ENCODE measurements around the gene PFKL.

PFKL gene

DNA sequence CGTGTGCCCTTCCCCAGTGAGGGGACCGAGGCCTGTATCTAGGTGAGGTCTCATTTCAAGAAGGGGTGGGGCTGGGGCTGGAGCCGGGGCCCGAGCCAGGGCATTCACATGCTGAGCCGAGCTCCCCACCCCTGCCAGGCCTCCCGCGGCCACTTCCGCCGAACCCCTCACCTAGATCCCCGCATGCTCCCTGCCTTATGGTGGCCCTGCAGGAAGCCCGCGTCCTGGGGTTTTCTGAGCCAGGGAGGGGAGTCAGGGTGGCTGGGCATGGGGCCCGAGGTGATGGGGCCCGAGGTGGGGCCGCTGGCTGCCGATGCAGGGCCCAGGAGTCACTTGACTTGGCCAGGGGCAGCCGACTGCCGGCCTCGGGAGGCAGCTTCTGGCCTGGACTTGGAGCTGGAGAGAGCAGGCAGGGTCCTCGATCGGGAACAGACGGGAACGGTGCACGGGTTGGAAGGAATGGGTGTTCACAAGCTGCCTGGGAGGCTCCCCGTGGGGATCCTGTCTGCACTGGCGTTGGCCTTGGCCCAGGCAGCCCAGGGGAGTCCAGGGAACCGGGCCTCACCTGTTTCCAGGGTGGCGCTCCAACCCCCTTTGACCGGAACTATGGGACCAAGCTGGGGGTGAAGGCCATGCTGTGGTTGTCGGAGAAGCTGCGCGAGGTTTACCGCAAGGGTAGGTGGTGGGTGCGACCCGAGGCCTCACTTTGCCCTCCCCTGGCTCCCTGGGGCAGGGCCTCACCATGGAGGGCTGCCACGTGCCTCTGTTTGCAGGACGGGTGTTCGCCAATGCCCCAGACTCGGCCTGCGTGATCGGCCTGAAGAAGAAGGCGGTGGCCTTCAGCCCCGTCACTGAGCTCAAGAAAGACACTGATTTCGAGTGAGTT lies 25.8 kb downstream of the PFKL start:
- Mint-ChIP-seq H3K9me3 (no peaks in the 10 kb centered on the region), H3K4me1 (no peaks in the 10 kb centered on the region), H3K27me3 (ENCODE audit: low read depth) (no peaks in the 10 kb centered on the region), H3K27ac (no peak overlapping the region), H3K36me3 (ENCODE audit: low read depth) (no peaks in the 10 kb centered on the region), H3K4me3 (no peak overlapping the region)
- TF ChIP-seq, protein P1, sequence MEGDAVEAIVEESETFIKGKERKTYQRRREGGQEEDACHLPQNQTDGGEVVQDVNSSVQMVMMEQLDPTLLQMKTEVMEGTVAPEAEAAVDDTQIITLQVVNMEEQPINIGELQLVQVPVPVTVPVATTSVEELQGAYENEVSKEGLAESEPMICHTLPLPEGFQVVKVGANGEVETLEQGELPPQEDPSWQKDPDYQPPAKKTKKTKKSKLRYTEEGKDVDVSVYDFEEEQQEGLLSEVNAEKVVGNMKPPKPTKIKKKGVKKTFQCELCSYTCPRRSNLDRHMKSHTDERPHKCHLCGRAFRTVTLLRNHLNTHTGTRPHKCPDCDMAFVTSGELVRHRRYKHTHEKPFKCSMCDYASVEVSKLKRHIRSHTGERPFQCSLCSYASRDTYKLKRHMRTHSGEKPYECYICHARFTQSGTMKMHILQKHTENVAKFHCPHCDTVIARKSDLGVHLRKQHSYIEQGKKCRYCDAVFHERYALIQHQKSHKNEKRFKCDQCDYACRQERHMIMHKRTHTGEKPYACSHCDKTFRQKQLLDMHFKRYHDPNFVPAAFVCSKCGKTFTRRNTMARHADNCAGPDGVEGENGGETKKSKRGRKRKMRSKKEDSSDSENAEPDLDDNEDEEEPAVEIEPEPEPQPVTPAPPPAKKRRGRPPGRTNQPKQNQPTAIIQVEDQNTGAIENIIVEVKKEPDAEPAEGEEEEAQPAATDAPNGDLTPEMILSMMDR (IDR thresholded peaks at IDR 0.05; ENCODE audit: unreplicated experiment in 3 of 3): no peak

DNA sequence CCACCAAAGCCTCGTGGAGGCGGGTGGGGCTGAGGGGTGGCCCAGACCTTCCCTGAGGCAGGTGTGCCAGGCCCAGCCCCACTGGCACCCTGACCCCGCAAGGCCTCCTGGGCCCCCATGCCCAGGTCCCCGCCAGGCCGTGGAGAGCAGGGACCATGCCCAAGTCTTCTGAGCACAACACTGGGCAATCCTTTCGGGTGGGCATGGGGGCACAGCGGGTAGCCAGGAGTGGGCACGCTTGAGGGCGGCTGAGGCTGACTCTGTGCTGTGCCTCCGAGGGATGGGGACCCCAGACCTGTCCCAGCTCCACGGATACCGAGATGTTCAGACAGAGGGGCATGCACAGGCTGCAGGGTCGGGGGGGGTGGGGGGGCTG lies 26.4 kb downstream of the PFKL start:
- Mint-ChIP-seq H3K9me3 (no peaks in the 10 kb centered on the region), H3K27ac (no peak overlapping the region), H3K27me3 (ENCODE audit: low read depth) (no peaks in the 10 kb centered on the region), H3K4me3 (no peak overlapping the region), H3K4me1 (no peaks in the 10 kb centered on the region), H3K36me3 (ENCODE audit: low read depth) (no peaks in the 10 kb centered on the region)
- TF ChIP-seq, protein P1 (IDR thresholded peaks at IDR 0.05; ENCODE audit: unreplicated experiment in 3 of 3): no peak

DNA sequence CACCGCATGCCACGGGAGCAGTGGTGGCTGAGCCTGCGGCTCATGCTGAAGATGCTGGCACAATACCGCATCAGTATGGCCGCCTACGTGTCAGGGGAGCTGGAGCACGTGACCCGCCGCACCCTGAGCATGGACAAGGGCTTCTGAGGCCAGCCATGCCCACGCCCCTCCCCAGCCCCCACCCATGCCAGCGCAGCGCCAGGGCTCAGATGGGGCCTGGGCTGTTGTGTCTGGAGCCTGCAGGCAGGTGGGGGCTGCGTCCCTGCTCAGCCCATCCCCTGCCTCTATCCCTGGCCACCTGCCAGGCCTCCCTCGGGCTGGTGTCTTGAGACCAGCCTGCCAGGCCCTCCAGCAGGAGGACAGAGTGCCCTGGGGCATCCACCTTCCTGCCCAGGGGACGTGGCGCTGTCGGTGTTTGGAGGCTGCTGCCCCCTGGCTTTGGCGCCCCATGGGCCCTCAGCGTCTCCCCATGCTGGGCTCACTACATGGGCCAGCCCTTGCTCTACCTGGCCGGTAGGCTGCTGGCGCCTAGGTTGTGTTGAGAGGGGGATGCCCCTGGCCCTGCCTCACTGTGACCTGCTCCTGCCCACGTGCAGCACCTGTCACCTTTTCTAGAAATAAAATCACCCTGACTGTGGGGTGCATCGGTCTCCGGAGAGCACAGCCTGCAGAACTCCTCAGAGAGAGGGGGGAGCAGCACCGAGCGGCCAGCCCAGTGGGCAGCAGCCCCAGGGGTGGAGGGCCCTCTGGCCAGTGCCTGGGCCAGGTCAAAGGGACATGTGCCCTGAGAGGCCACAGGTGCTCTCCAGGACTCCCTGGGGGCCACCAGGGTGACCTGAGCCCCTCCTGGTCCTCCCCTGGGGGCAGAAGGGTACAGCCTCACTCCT lies 27.1 kb downstream of the PFKL start:
- TF ChIP-seq, protein P1 (IDR thresholded peaks at IDR 0.05; ENCODE audit: unreplicated experiment in 3 of 3): no peak
- Mint-ChIP-seq H3K27me3 (ENCODE audit: low read depth) (no peaks in the 10 kb centered on the region), H3K36me3 (ENCODE audit: low read depth) (peaks cover 2% of the 10 kb centered on the region), H3K9me3 (no peaks in the 10 kb centered on the region), H3K4me1 (no peaks in the 10 kb centered on the region), H3K4me3 (no peak overlapping the region), H3K27ac (no peak overlapping the region)

DNA sequence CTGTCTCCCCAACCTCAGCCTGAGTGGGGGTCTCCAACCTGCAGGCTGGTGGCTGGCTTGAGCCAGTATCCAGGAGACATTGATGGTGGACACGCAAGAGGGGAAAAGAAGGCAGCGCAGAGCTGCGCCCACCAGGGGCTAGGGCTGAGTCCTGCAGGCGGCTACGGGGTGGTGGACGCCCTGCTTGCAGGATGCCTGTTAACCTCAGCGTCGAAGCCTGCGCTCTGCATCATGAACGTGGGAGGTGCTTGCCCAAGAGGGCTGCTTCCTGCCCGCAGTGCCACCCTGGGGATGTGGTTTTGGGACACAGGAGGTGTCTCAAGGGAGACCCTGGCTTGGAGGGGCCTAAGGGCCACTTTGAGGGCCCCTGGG lies 27.7 kb downstream of the PFKL start:
- no peaks in the 10 kb centered on the region for H3K27me3 Mint-ChIP-seq (ENCODE audit: low read depth)
- H3K9me3 Mint-ChIP-seq: no peaks in the 10 kb centered on the region
- peaks cover 4% of the 10 kb centered on the region for H3K36me3 Mint-ChIP-seq (ENCODE audit: low read depth)
- TF ChIP-seq, protein P1 (IDR thresholded peaks at IDR 0.05; ENCODE audit: unreplicated experiment in 3 of 3): no peak
- H3K27ac Mint-ChIP-seq: no peak overlapping the region
- no peaks in the 10 kb centered on the region for H3K4me1 Mint-ChIP-seq
- no peak overlapping the region for H3K4me3 Mint-ChIP-seq

DNA sequence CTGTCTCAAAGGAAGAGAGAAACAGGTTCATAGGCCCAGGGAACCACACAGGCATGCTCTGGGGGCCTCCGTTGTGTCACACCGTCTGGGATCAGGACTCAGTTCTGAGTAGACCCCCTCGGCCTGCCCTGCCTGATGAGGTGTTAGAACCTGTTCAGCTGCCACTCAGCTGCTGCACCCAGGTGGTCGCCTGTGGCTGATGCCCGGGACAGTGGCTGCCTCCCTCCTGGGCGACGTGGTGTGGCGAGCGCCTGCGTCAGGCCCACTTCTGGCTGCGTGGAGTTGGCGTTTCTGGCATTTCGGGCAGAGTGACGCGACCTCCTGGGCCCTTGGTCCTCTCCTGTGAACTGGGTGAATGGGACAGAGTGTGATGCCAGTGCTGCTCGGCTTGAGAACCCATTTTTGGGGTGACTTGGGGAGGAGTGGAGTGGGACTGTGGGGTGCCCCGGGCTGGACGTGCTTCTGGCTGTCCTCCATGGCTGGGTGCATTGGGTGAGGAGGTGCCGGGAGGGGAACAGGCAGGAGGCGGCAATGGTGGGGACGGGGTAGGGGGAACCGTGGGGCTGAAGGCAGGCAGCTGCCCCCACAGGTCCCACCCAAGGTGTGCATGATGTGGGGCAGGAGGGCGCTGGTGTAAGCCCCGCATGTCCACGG lies 28.5 kb downstream of the PFKL start:
- no peaks in the 10 kb centered on the region for H3K4me1 Mint-ChIP-seq
- no peak overlapping the region for H3K27ac Mint-ChIP-seq
- H3K9me3 Mint-ChIP-seq: no peaks in the 10 kb centered on the region
- TF ChIP-seq, protein P1 (IDR thresholded peaks at IDR 0.05; ENCODE audit: unreplicated experiment in 3 of 3): no peak
- peaks cover 4% of the 10 kb centered on the region for H3K36me3 Mint-ChIP-seq (ENCODE audit: low read depth)
- H3K27me3 Mint-ChIP-seq (ENCODE audit: low read depth): peaks cover 3% of the 10 kb centered on the region
- no peak overlapping the region for H3K4me3 Mint-ChIP-seq

All from nephron (organoid).